Measurements from ENCODE around the gene SHISA8.
A peak's percentile ranks its signal among the peaks of the same experiment; 100 is the strongest.

Gene SHISA8

GRCh38 chr22:41910050-41911000, 4.5 kb downstream of the SHISA8 start:
- no peak overlapping the region for H3K27ac ChIP-seq (ENCODE audit: low read length)
- H3K4me3 ChIP-seq (ENCODE audit: low read depth in 1 of 2, low read length in 2 of 2) = peak overlapping the region in 1 of 2 donors; percentile 53
- H3K27me3 ChIP-seq (ENCODE audit: low read depth, low read length) = peaks cover 39% of the 10 kb centered on the region
- H3K36me3 ChIP-seq (ENCODE audit: control insufficient read depth in 1 of 2, insufficient read depth in 2 of 2, low read length in 2 of 2) = peaks cover 0 to 20% of the 10 kb centered on the region in 2 donors
- H3K4me1 ChIP-seq (ENCODE audit: control insufficient read depth in 1 of 2, insufficient read depth in 2 of 2, low read length in 2 of 2) = peaks cover 0 to 28% of the 10 kb centered on the region in 2 donors
- no peaks in the 10 kb centered on the region for H3K9me3 ChIP-seq (ENCODE audit: control insufficient read depth in 1 of 2, low read length in 2 of 2)

DNA sequence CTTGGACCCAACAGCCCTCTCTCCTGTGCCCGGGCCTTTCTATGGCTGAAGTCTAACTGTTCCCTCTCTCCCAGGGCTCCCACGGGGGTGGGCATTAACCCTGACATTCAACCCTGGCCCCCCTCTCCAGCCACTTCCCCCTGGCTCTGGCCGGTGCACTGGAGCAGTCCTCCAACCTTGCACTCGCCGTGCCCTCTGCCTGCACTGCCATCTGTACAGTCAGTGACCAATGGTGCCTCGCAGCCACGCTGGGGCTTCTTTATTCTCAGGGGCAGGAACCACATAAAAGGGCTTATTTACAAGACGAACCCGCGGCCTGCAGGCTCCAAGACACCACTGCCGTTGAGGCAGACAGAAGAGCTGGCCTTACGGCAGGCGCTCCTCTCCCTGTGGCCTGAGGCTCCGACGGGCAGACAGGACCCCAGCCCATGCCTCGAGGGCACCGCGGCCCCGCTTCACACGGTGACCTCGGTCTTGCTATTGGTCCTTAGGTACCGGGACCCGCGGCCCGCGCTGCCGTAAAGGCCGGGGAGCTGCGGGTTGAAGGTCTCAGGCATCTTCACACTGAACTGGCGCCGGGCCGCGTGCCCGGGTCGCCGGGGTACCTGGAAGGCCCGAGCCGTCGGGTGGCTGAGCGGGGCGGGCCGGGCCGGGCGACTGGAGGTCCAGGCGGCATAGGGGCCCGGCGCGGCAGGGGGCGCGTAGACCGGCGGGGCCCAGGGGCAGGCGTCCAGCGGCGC, 5.4 kb downstream of the SHISA8 start:
- no peaks in the 10 kb centered on the region for H3K9me3 ChIP-seq (ENCODE audit: control insufficient read depth in 1 of 2, low read length in 2 of 2)
- H3K36me3 ChIP-seq (ENCODE audit: control insufficient read depth in 1 of 2, insufficient read depth in 2 of 2, low read length in 2 of 2) = peaks cover under 1 to 28% of the 10 kb centered on the region in 2 donors
- no peak overlapping the region for H3K27ac ChIP-seq (ENCODE audit: low read length)
- H3K4me3 ChIP-seq (ENCODE audit: low read depth in 1 of 2, low read length in 2 of 2) = peak overlapping the region in 1 of 2 donors; percentile 53
- peaks cover 37% of the 10 kb centered on the region for H3K27me3 ChIP-seq (ENCODE audit: low read depth, low read length)
- peaks cover 0 to 19% of the 10 kb centered on the region in 2 donors for H3K4me1 ChIP-seq (ENCODE audit: control insufficient read depth in 1 of 2, insufficient read depth in 2 of 2, low read length in 2 of 2)

DNA sequence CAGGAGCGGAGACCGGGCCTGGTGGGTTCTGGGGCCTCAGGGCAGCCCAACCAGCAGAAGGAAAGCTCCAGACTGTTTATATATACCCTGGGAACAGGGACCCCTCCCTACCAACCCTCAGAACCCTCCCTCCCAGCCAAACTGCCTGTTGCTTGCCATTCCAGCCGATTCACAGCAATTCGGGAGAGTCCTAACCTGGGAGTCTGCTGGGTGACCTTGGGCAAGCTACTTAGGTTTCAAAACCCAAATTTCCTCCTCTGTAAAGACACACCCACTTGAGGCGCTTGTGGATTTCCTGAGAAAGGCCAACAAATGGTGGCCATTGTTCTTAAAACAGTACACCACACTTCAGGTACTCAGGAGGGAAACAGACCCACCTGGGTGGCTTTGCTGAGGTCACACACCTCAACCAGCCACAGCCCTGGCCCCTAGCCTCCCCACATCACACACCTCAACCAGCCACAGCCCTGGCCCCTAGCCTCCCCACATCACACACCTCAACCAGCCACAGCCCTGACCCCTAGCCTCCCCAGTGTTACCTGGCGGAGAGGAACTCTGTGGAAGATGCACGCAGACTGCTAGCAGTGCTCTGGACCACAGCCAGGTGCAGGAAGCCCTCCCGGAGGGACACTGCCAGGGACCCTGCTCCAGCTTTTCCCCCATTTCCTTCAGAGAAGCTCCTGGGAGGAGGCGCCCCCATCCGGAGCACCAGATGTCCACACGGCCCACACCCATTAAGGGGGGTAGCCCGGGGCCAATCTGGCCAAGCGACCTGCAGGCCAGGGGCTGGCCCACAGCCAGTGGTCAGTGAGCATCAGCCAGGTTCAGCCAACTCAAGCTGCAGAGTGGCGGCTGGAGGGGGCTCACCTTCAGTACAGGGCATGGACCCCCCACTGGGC, 6.2 kb downstream of the SHISA8 start:
- Histone ChIP-seq H3K36me3 (ENCODE audit: control insufficient read depth in 1 of 2, insufficient read depth in 2 of 2, low read length in 2 of 2) (peaks cover 9 to 35% of the 10 kb centered on the region in 2 donors), H3K27me3 (ENCODE audit: low read depth, low read length) (peaks cover 37% of the 10 kb centered on the region), H3K4me3 (ENCODE audit: low read depth in 1 of 2, low read length in 2 of 2) (no peak overlapping the region), H3K9me3 (ENCODE audit: control insufficient read depth in 1 of 2, low read length in 2 of 2) (no peaks in the 10 kb centered on the region), H3K4me1 (ENCODE audit: control insufficient read depth in 1 of 2, insufficient read depth in 2 of 2, low read length in 2 of 2) (peaks cover 0 to 19% of the 10 kb centered on the region in 2 donors), H3K27ac (ENCODE audit: low read length) (no peak overlapping the region)

DNA sequence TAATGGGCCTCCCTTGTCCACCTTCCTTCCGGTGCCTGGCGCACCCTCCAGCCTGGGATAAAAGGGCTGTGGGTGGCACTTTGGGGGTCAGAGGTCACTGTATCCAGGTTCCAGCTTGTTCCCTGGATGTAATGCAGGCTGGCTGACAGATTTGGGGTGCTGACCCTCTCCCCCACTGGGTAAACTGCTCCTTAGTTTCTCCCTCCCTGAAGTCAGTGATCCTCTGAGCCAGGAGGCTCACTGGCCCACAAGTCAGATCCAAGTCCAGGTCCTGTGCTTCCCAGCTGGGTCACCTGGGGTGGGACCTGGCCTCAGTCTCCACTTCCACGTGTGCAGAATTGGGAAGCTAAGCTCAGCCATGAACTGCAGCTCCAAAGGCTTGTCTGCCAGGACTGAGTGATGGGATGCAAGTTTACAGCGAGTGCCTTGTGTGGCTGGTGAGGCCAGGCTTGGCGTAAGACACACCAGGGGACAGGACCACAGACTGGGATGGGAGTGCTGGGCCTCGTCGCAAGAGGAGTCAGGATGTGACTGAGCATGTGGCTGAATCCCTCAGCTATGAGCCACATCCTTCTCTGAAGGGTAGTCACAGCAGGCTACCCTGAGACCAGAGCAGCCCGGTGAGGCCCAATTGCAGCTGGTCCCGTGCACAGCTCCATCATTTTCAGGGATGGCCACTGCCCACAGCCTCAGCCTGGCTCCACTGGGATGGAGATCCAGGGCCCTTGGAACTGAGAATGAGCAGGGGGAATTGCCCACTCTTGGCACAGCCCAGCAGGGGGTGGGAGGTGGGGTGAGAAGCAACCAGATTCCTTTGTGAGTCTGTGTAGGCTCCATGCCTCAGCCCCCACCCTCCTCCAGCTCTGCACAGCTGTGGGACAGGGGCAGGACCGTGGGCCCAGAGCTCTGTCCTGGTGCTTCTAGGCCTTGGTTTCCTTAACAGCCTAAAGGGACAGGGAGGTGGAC, 7.2 kb downstream of the SHISA8 start:
- no peak overlapping the region for H3K4me3 ChIP-seq (ENCODE audit: low read depth in 1 of 2, low read length in 2 of 2)
- H3K9me3 ChIP-seq (ENCODE audit: control insufficient read depth in 1 of 2, low read length in 2 of 2) = no peaks in the 10 kb centered on the region
- peaks cover 0 to 19% of the 10 kb centered on the region in 2 donors for H3K4me1 ChIP-seq (ENCODE audit: control insufficient read depth in 1 of 2, insufficient read depth in 2 of 2, low read length in 2 of 2)
- H3K27me3 ChIP-seq (ENCODE audit: low read depth, low read length) = peaks cover 29% of the 10 kb centered on the region
- no peak overlapping the region for H3K27ac ChIP-seq (ENCODE audit: low read length)
- H3K36me3 ChIP-seq (ENCODE audit: control insufficient read depth in 1 of 2, insufficient read depth in 2 of 2, low read length in 2 of 2) = peaks cover 11 to 45% of the 10 kb centered on the region in 2 donors

- Histone ChIP-seq H3K36me3 (ENCODE audit: control insufficient read depth in 1 of 2, insufficient read depth in 2 of 2, low read length in 2 of 2) (peaks cover 11 to 54% of the 10 kb centered on the region in 2 donors), H3K4me1 (ENCODE audit: control insufficient read depth in 1 of 2, insufficient read depth in 2 of 2, low read length in 2 of 2) (peaks cover 0 to 19% of the 10 kb centered on the region in 2 donors), H3K9me3 (ENCODE audit: control insufficient read depth in 1 of 2, low read length in 2 of 2) (no peaks in the 10 kb centered on the region), H3K27me3 (ENCODE audit: low read depth, low read length) (peaks cover 20% of the 10 kb centered on the region), H3K4me3 (ENCODE audit: low read depth in 1 of 2, low read length in 2 of 2) (no peak overlapping the region), H3K27ac (ENCODE audit: low read length) (no peak overlapping the region)
Measured at GRCh38 chr22:41906822-41907221, 8.1 kb downstream of the SHISA8 start.

- Histone ChIP-seq H3K9me3 (ENCODE audit: control insufficient read depth in 1 of 2, low read length in 2 of 2) (no peaks in the 10 kb centered on the region), H3K4me3 (ENCODE audit: low read depth in 1 of 2, low read length in 2 of 2) (no peak overlapping the region), H3K4me1 (ENCODE audit: control insufficient read depth in 1 of 2, insufficient read depth in 2 of 2, low read length in 2 of 2) (peaks cover 0 to 12% of the 10 kb centered on the region in 2 donors), H3K27me3 (ENCODE audit: low read depth, low read length) (peaks cover 9% of the 10 kb centered on the region), H3K27ac (ENCODE audit: low read length) (no peak overlapping the region), H3K36me3 (ENCODE audit: control insufficient read depth in 1 of 2, insufficient read depth in 2 of 2, low read length in 2 of 2) (peaks cover 17 to 61% of the 10 kb centered on the region in 2 donors)
Measured at GRCh38 chr22:41905411-41906202, 9.3 kb downstream of the SHISA8 start.

GRCh38 chr22:41904450-41905410, 10.1 kb downstream of the SHISA8 start:
- peaks cover 0 to 3% of the 10 kb centered on the region in 2 donors for H3K4me1 ChIP-seq (ENCODE audit: control insufficient read depth in 1 of 2, insufficient read depth in 2 of 2, low read length in 2 of 2)
- peaks cover 26 to 70% of the 10 kb centered on the region in 2 donors for H3K36me3 ChIP-seq (ENCODE audit: control insufficient read depth in 1 of 2, insufficient read depth in 2 of 2, low read length in 2 of 2)

GRCh38 chr22:41902932-41903421, 11.9 kb downstream of the SHISA8 start:
- Histone ChIP-seq H3K4me1 (ENCODE audit: control insufficient read depth in 1 of 2, insufficient read depth in 2 of 2, low read length in 2 of 2) (no peaks in the 10 kb centered on the region), H3K27ac (ENCODE audit: low read length) (no peak overlapping the region), H3K27me3 (ENCODE audit: low read depth, low read length) (no peaks in the 10 kb centered on the region), H3K36me3 (ENCODE audit: control insufficient read depth in 1 of 2, insufficient read depth in 2 of 2, low read length in 2 of 2) (peaks cover 40 to 87% of the 10 kb centered on the region in 2 donors), H3K9me3 (ENCODE audit: control insufficient read depth in 1 of 2, low read length in 2 of 2) (no peaks in the 10 kb centered on the region), H3K4me3 (ENCODE audit: low read depth in 1 of 2, low read length in 2 of 2) (no peak overlapping the region)

More at GRCh38 chr22:41904450-41905410, 10.1 kb downstream of the SHISA8 start:
- Histone ChIP-seq H3K27ac (ENCODE audit: low read length) (no peak overlapping the region), H3K9me3 (ENCODE audit: control insufficient read depth in 1 of 2, low read length in 2 of 2) (no peaks in the 10 kb centered on the region), H3K4me3 (ENCODE audit: low read depth in 1 of 2, low read length in 2 of 2) (no peak overlapping the region), H3K27me3 (ENCODE audit: low read depth, low read length) (peaks cover 5% of the 10 kb centered on the region)

DNA sequence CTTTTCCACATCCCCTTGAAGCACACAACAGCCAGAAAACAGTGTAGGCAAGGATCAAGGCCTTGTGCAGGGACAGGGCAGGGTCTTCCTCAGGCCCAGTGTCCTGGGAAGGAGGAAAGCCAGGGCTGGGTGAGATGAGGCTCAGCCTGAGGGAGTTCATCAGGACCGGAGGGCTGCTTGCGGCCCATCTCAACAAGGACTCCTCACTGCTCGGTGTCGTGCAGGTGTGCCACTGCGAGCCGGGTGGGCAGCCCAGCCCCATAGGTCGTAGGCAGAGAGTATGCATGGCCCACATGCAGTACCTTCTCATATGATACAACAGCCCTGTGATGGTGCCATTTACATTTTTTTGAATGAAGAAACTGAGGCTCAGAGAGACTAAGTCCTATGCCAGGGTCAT, 12.9 kb downstream of the SHISA8 start:
- H3K36me3 ChIP-seq (ENCODE audit: control insufficient read depth in 1 of 2, insufficient read depth in 2 of 2, low read length in 2 of 2) = peaks cover 46 to 93% of the 10 kb centered on the region in 2 donors
- no peaks in the 10 kb centered on the region for H3K27me3 ChIP-seq (ENCODE audit: low read depth, low read length)
- H3K4me3 ChIP-seq (ENCODE audit: low read depth in 1 of 2, low read length in 2 of 2) = no peak overlapping the region
- H3K27ac ChIP-seq (ENCODE audit: low read length) = no peak overlapping the region
- no peaks in the 10 kb centered on the region for H3K4me1 ChIP-seq (ENCODE audit: control insufficient read depth in 1 of 2, insufficient read depth in 2 of 2, low read length in 2 of 2)
- H3K9me3 ChIP-seq (ENCODE audit: control insufficient read depth in 1 of 2, low read length in 2 of 2) = no peaks in the 10 kb centered on the region

Measured in muscle layer of duodenum (tissue), 2 donors.